Activated CD4-positive, alpha-beta T cell treated with anti-CD3 and anti-CD28 coated beads, Interleukin-2, amount 10 ng/mL, durations not matched to agents 24 days and 14 days (primary cell): ENCODE results near the gene MYH3. TPM values are rescaled to one million over a fixed set of nuclear protein-coding genes. Genes with fewer than 3 reads are reported as not detected.

ENCODE experiments used
- DNase-seq: peaks from one replicate; pipeline ENCODE4 v3.0.0; 2022
- H3K27ac Mint-ChIP-seq: one replicate; pipeline ENCODE4 v1.8.0; 2022; ENCODE audit warnings: mild to moderate bottlenecking, mixed read lengths
- H3K27me3 Mint-ChIP-seq: one replicate; pipeline ENCODE4 v1.8.0; 2022; ENCODE audit warnings: mixed read lengths
- H3K36me3 Mint-ChIP-seq: one replicate; pipeline ENCODE4 v1.8.0; 2022; ENCODE audit warnings: low read depth, mild to moderate bottlenecking, mixed read lengths
- H3K4me1 Mint-ChIP-seq: one replicate; pipeline ENCODE4 v1.8.0; 2021; ENCODE audit warnings: mixed read lengths
- H3K4me3 Mint-ChIP-seq: one replicate; pipeline ENCODE4 v1.8.0; 2022; ENCODE audit warnings: mild to moderate bottlenecking, moderate library complexity, mixed read lengths
- H3K9me3 Mint-ChIP-seq: one replicate; pipeline ENCODE4 v1.8.0; 2021; ENCODE audit warnings: mixed read lengths
- intact Hi-C: fragments of 100-400 bp; cut with micrococcal nuclease; formaldehyde crosslinking; loops from one replicate; pipeline ENCODE4 v1.15.1; 2023
- total RNA-seq: library from RNA; stranded (reverse); gene quantifications from 2 replicates; pipeline ENCODE4 v1.2.3, GENCODE V29; 2022

The MYH3 gene
- total RNA-seq, 1 donor from 2014 or later: 8.1 TPM

DNA sequence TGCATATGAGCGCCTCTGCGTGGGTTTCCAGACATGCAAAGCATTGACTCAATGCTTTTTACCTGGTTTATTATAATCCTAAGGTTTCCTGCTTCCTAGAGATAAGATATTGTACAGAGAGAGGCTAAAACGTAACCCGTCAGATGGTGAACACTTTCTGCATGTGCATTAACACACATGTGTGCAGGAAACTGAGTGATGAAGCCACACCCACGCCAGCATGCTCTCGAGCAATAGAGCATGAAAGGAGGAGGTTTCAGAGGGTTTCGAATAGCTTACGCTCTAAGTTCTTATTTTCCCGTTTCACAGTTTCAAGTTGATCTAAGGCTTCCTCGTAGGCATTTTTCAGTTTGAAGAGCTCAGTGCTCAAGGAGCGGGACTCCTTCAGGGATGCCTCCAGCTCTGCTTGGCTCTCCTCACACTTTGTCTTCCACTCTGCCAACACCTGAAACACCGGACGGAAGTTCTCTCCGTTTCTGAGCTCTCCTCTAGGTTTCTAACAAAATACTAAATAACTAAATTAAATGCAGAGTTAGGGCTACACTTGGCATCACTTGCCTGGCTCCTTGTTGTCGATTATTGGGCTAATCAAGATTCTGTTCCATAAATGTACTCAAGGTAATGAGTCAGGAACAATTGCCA, 23.2 kb downstream of the MYH3 start:
- Mint-ChIP-seq H3K27ac (no peak overlapping the region), H3K4me3 (no peak overlapping the region), H3K9me3 (no peaks in the 10 kb centered on the region), H3K27me3 (no peaks in the 10 kb centered on the region), H3K4me1 (peaks cover 5% of the 10 kb centered on the region), H3K36me3 (peaks cover 30% of the 10 kb centered on the region)
- intact Hi-C loops: no loop called here
- no peak for DNase-seq

DNA sequence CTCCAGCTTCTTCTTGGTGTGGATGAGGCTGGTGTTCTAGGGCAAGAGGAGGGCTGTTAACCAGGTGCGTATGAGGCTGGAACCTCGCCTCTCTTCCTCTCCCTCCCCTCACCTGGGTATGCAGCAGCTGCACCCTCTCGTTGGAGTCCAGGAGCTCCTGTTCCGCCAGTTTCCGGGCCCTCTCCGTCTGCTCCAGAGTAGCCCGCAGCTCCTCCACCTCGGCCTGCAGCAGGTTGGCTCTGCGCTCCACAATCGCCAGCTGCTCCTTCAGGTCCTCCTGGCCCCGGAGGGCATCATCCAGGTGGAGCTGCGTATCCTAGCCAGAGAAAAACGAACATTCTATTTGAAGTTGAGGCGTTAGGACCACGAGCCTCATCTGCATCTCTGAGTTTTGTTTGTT, 25.4 kb downstream of the MYH3 start:
- intact Hi-C loops: no loop called here
- Mint-ChIP-seq H3K36me3 (peaks cover 21% of the 10 kb centered on the region), H3K4me1 (peaks cover 5% of the 10 kb centered on the region), H3K27me3 (no peaks in the 10 kb centered on the region), H3K4me3 (no peak overlapping the region), H3K27ac (no peak overlapping the region), H3K9me3 (no peaks in the 10 kb centered on the region)
- no peak for DNase-seq

DNA sequence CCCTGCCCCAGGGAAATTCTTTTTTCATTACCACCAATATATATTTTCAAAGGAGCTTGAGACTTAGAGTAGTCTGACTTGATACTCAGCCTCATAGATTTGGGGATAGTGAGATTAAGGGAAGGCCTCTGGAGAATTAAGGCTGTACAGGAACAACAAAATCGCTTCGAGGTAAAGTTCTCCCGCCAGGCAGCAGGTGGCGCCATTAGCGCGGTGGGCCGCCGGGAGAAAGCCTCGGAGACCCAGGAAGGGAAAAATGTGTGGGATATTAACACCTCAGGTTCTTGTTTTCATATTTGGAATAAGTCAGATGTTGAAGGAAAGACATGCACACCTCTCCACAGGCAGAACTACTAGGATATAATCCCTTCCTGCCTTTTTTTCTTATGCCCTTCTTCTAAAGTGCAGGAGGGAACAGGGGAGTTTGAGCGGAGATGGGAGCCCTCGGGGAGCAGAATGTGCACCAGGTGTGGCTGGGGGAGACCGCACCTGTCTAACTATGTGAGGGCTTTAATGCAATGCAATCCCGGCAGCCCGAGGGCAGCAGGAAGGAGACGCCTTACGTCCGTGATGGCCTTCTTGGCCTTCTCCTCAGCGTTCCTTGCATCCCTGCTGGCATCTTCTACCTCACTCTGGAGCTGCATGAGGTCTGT, 25.9 kb downstream of the MYH3 start:
- H3K27me3 Mint-ChIP-seq: no peaks in the 10 kb centered on the region
- DNase-seq: peak; percentile 77
- H3K27ac Mint-ChIP-seq: no peak overlapping the region
- no peaks in the 10 kb centered on the region for H3K9me3 Mint-ChIP-seq
- H3K4me3 Mint-ChIP-seq: no peak overlapping the region
- H3K4me1 Mint-ChIP-seq: peaks cover 5% of the 10 kb centered on the region
- intact Hi-C loops: no loop called here
- H3K36me3 Mint-ChIP-seq: peaks cover 21% of the 10 kb centered on the region

DNA sequence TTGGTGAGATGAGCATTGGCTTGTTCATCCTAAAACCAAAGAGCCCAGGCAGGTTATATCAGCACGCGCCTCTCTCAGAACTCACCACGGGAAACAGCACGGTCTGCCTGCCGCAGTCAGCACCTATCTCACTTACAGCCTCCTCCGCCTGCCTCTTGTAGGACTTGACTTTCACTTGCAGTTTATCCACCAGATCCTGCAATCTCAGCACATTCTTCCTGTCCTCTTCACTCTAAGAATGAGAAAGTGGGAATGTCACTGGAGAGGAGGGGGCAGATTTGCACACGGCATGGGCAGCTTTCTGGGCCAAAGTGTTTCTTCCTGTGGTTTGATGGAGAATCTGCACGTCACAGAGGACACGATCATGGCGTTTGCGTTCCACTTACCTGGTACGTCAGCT, 27.4 kb downstream of the MYH3 start:
- Mint-ChIP-seq H3K9me3 (no peaks in the 10 kb centered on the region), H3K27me3 (no peaks in the 10 kb centered on the region), H3K4me3 (no peak overlapping the region), H3K4me1 (peaks cover 4% of the 10 kb centered on the region), H3K36me3 (peaks cover 16% of the 10 kb centered on the region), H3K27ac (no peak overlapping the region)
- intact Hi-C loops: no loop called here
- no peak for DNase-seq

DNA sequence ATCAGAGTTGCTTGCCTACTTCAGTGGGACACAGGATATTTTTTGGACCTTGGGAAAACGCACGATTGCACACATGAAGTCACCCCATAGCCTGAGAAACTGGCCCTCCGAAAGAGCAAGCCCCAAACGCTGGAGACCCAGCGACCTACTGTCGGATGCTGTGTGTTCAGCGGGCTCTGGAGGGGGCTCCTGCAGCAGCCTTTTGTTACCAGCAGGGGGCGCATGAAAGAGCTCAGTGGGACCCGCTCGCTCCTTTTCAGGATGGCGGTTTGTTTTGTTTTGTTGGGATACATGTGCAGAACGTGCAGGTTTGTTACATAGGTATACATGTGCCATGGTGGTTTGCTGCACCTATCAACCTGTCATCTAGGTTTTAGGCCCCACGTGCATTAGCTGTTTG, 28.4 kb downstream of the MYH3 start:
- Mint-ChIP-seq H3K4me3 (no peak overlapping the region), H3K36me3 (peaks cover 12% of the 10 kb centered on the region), H3K27ac (no peak overlapping the region), H3K9me3 (no peaks in the 10 kb centered on the region), H3K27me3 (no peaks in the 10 kb centered on the region), H3K4me1 (peaks cover 4% of the 10 kb centered on the region)
- DNase-seq: peak; percentile 61
- intact Hi-C loops: no loop called here

DNA sequence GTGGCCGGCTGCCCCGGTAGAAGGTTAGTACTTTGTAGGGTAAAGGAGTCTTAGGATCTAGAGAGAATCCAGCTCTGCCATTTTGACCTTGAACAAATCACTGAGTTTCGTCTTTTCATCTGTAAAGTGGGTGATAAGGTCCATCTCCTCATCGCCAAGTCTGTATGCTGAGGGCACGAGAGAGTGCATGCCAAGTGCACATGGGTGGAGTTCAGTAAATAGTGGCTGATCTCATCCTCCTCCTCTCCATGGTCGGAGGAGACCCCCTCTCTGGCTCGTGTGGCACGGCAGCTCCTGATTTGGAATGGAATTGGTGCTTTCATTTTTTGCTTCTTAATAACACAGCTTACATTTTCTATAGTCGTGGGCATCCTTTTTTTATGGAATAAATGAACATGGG, 30.7 kb downstream of the MYH3 start:
- DNase-seq: no peak
- Mint-ChIP-seq H3K4me1 (peaks cover 4% of the 10 kb centered on the region), H3K27me3 (no peaks in the 10 kb centered on the region), H3K36me3 (peaks cover 10% of the 10 kb centered on the region), H3K9me3 (no peaks in the 10 kb centered on the region), H3K4me3 (no peak overlapping the region), H3K27ac (no peak overlapping the region)
- intact Hi-C loops: no loop called here

DNA sequence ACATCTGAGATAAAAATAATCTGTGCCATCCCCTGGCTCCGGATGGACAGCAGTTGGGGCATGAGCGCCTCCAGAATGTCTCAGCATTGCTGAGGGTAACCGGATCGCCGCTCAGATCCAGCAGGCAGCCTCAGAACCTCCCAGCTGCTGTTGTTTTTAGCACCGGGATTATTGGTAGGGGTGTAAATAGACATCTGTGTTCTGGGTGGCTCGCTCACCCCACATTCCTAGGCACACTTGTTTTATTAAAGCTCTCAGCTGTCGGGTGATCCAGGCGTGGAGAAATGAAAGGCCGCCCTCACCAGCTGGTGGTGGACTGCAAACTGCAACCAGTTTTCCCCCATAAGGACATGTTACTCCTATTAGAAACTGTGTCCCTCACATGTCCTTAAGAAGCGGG, 32.1 kb downstream of the MYH3 start:
- intact Hi-C loops: no loop called here
- Mint-ChIP-seq H3K9me3 (no peaks in the 10 kb centered on the region), H3K27me3 (no peaks in the 10 kb centered on the region), H3K4me1 (no peaks in the 10 kb centered on the region), H3K4me3 (no peak overlapping the region), H3K36me3 (peaks cover 5% of the 10 kb centered on the region), H3K27ac (no peak overlapping the region)
- no peak for DNase-seq

DNA sequence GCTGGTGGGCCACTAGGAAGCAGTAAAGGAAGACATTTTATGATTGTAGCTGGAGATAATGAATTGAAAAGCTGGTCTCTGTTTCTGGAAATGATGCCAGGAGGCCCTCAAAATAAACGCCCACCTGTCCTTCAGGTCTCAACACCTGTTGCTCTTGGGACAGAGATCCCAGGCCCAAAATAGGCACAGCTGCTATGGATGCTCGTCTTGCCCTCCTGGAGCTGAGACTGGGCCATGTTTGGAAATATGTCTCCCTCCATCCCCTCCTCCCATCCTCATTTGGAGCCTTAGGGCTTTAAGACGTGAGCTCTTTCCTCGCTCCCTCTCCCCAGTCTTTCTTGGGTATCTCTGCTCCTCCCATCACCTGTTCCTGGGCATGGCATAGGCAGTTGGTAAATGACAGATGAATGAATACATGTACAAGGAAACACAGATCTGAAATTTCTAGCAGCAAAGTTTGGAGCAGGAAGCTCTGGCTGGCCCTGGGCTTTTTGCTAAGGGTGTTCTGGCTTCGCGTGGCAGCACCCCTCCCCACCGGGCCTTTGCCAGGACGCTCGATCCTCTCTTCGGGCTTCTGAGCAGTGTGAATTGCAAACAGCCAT, 33.3 kb downstream of the MYH3 start:
- intact Hi-C loops: no loop called here
- Mint-ChIP-seq H3K27me3 (no peaks in the 10 kb centered on the region), H3K9me3 (no peaks in the 10 kb centered on the region), H3K4me3 (no peak overlapping the region), H3K36me3 (no peaks in the 10 kb centered on the region), H3K27ac (no peak overlapping the region), H3K4me1 (no peaks in the 10 kb centered on the region)
- DNase-seq: no peak

DNA sequence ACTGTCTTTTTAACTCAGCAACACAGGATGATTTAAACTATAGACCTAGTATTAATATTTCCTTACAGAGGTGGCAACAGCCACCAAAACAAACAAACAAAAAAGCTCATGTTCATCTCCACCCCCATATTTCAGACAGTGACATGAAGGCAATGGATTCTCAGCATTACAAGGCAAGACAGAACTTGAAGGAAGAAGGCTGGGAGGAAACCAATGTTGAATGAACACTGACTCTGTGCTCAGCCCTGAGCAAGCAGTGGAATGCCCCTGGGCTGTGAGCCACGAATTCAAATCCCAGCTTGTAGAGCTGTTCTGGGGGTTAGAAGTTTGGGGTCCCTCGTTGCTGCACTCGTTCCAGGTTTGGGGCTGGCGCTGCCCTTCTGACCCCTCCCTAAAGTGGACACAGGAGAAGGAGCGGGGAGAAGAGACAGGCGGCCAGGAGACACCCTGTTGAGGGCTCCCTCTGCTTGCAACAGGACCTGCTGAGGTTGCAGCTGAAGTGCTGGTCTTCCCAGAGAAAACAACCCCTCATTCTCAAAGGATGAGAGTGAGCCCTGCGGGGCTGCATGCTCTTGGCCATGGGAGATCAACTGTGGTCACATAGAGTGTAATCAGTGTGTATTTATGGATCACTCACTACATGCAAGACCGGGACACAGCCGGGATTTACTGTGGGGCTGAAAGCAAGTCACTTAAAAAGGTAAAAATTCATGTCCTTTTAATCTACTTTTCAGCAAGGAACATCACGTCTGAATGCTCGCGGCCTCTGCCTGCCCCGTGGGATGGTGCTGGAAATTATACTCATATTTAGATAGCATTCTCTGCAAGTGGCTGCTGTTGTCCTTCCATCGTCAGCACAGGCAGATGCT, 34.3 kb downstream of the MYH3 start:
- Mint-ChIP-seq H3K4me3 (no peak overlapping the region), H3K4me1 (no peaks in the 10 kb centered on the region), H3K27me3 (no peaks in the 10 kb centered on the region), H3K27ac (no peak overlapping the region), H3K36me3 (no peaks in the 10 kb centered on the region), H3K9me3 (no peaks in the 10 kb centered on the region)
- intact Hi-C loops: no loop called here
- no peak for DNase-seq

DNA sequence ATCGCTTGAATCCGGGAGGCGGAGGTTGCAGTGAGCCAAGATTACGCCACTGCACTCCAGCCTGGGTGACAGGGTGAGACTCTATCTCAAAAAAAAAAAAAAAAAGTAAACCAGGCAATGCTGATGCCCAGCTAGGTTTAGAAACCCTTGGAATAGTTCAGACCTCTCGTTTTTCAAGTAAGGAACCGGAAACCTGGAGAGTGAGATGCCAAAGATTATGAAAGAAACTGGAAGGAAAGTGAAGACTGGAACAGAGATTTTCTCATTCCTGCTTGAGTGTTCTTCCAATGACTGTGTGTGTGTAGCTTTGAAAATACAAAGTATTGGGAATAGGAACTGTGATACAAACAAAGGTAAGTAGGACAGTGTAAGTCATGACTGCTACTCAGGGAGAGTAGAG, 35.7 kb downstream of the MYH3 start:
- Mint-ChIP-seq H3K9me3 (no peaks in the 10 kb centered on the region), H3K4me3 (no peak overlapping the region), H3K27me3 (no peaks in the 10 kb centered on the region), H3K27ac (no peak overlapping the region), H3K36me3 (no peaks in the 10 kb centered on the region), H3K4me1 (no peaks in the 10 kb centered on the region)
- DNase-seq: no peak
- intact Hi-C loops: no loop called here

DNA sequence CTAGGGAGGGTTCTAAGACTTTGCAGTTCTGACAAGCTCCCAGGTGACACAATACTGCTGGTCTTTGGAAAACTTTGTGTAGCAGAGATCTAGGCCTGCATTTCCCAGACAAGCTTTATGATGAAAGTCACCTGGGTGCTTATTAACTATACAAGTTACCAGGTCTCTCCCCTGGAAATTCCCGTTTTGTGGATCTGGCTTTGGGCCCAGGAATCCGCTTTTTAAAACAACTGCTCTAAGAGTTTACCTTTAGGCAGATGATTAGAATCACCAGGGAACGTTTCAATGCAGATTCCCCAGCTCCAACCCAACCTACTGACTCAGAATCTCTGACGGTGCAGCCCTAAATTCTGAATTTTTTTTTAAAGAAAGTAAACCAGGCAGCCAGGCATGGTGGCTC, 36.3 kb downstream of the MYH3 start:
- DNase-seq: no peak
- Mint-ChIP-seq H3K27me3 (no peaks in the 10 kb centered on the region), H3K9me3 (no peaks in the 10 kb centered on the region), H3K4me1 (no peaks in the 10 kb centered on the region), H3K4me3 (no peak overlapping the region), H3K27ac (no peak overlapping the region), H3K36me3 (no peaks in the 10 kb centered on the region)
- intact Hi-C loops: no loop called here

DNA sequence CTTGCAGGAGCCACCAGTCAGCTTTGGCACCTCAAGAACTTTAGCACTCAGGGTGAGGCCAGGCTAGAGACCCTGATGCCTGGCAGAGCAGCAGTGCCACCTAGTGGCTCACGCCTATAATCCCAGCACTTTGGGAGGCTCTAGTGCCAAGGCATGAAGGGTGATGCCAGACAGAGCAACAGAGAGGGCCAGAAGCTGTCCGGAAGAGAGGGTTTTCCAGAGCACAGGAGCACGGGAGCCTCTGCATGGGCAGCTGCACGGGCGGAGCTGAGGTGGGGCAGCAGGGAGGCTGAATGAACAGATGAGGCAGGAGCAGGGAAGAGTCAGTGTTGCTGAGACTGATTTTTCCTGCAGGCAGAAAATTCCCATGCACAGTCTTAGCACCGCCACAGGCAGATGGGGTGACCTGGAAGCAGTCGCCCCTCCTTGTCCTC, 38.9 kb downstream of the MYH3 start:
- intact Hi-C loops: loop anchor here (2.0 to 5.0 kb wide), 3 partner anchors 291 to 696 kb away; no protein-coding TSS in a partner anchor
- no peak overlapping the region for H3K27ac Mint-ChIP-seq
- no peak overlapping the region for H3K4me3 Mint-ChIP-seq

DNA sequence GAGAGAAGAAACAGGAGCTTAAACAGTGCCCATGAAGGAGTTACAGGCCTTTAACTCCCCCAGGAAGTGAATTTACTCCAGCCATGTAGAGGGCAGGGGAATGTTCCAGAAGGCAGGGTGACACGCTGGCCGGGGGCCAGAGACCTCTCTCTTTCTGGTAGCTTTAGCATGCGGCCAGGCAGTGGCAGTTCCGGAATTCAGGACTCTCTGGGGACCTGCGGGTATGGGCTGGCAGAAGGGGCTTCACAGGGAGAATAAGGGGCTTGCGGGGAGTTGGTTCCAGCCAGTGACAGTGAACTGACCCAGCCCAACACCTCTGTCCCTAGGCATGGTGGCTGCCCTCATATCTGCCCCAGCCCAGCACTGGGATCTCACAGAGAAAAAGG, 40.0 kb downstream of the MYH3 start:
- intact Hi-C loops: loop anchor here (5.0 kb wide), 2 partner anchors 320 to 695 kb away; no protein-coding TSS in a partner anchor
- H3K4me3 Mint-ChIP-seq: no peak overlapping the region
- no peaks in the 10 kb centered on the region for H3K4me1 Mint-ChIP-seq
- no peaks in the 10 kb centered on the region for H3K27me3 Mint-ChIP-seq
- no peaks in the 10 kb centered on the region for H3K36me3 Mint-ChIP-seq
- H3K27ac Mint-ChIP-seq: no peak overlapping the region
- no peak for DNase-seq
- no peaks in the 10 kb centered on the region for H3K9me3 Mint-ChIP-seq

More for the DNA sequence above, 38.9 kb downstream of the MYH3 start:
- DNase-seq: peak; percentile 88
- no peaks in the 10 kb centered on the region for H3K9me3 Mint-ChIP-seq
- no peaks in the 10 kb centered on the region for H3K4me1 Mint-ChIP-seq
- H3K27me3 Mint-ChIP-seq: no peaks in the 10 kb centered on the region
- H3K36me3 Mint-ChIP-seq: no peaks in the 10 kb centered on the region
